Breast epithelium (tissue), 4 donors: Measurements from ENCODE around the gene SLC4A9. TPM values are rescaled to one million over a fixed set of nuclear protein-coding genes. Genes with fewer than 3 reads are reported as not detected.
A peak's percentile ranks its signal among the peaks of the same experiment; 100 is the strongest.

Source experiments
- DNase-seq, 2 donors: peaks; one replicate each; pipeline ENCODE4 v3.0.0-alpha.2; 2019; ENCODE audit warnings: low spot score in 2 of 2
- H3K27ac ChIP-seq, 2 donors: fragments of 200-600 bp; sonication (generic) in 1 of 2; one replicate each; pipeline ENCODE4 v1.5.1; 2016 to 2019; ENCODE audit warnings: mild to moderate bottlenecking in 1 of 2
- H3K27me3 ChIP-seq, 2 donors: fragments of 200-600 bp; sonication (generic) in 1 of 2; one replicate each; pipeline versions ENCODE4 v1.5.1 to v1.6.0; 2017 to 2019; ENCODE audit warnings: control low read depth in 1 of 2, mild to moderate bottlenecking in 1 of 2
- H3K36me3 ChIP-seq: fragments of 200-600 bp; one replicate; pipeline ENCODE4 v1.5.1; 2019
- H3K4me1 ChIP-seq, 2 donors: fragments of 200-600 bp; sonication (generic); one replicate each; pipeline ENCODE4 v1.5.1; 2016 to 2019; ENCODE audit warnings: control low read depth in 1 of 2
- H3K4me3 ChIP-seq, 3 donors: fragments of 200-600 bp; sonication (generic); 1 replicate in 2 of 3; 2 replicates in 1 of 3; pipeline ENCODE4 v1.5.1; 2016 to 2019; ENCODE audit warnings: mild to moderate bottlenecking in 3 of 3, moderate library complexity in 2 of 3
- H3K9me3 ChIP-seq, 2 donors: fragments of 200-600 bp; sonication (generic) in 1 of 2; one replicate each; pipeline ENCODE4 v1.5.1; 2016 to 2019; ENCODE audit warnings: control low read depth in 1 of 2
- POLR2A ChIP-seq: fragments of 450-650 bp; IDR thresholded peaks from one replicate; pipeline ENCODE4 v1.6.1; 2016; ENCODE audit warnings: antibody characterized with exemption, mild to moderate bottlenecking, moderate library complexity
- POLR2AphosphoS5 ChIP-seq, 3 donors: sonication (generic); formaldehyde crosslinking; IDR thresholded peaks; one replicate each; pipeline ENCODE4 v1.6.1; 2017; ENCODE audit warnings: antibody characterized with exemption in 3 of 3
- intact Hi-C: fragments of 100-400 bp; cut with DNase I; formaldehyde crosslinking; loops from one replicate; pipeline ENCODE4 v1.15.1; 2023; ENCODE audit warnings: low total_unique reads
- total RNA-seq, 3 donors: library from RNA; depleted of rRNA; stranded (reverse); fragments of >200 nt; gene quantifications; one replicate each; pipeline ENCODE4 v1.1.0, GENCODE V29; 2016
- TF ChIP-seq, protein P1 (sequence below), 3 donors: fragments of 450-650 bp; IDR thresholded peaks; one replicate each; pipeline ENCODE4 v1.5.1; 2016 to 2017; ENCODE audit warnings: antibody characterized with exemption in 3 of 3, mild to moderate bottlenecking in 3 of 3, moderate library complexity in 3 of 3

SLC4A9 gene
- total RNA-seq, 3 donors from 2014 or later, result not detected

DNA sequence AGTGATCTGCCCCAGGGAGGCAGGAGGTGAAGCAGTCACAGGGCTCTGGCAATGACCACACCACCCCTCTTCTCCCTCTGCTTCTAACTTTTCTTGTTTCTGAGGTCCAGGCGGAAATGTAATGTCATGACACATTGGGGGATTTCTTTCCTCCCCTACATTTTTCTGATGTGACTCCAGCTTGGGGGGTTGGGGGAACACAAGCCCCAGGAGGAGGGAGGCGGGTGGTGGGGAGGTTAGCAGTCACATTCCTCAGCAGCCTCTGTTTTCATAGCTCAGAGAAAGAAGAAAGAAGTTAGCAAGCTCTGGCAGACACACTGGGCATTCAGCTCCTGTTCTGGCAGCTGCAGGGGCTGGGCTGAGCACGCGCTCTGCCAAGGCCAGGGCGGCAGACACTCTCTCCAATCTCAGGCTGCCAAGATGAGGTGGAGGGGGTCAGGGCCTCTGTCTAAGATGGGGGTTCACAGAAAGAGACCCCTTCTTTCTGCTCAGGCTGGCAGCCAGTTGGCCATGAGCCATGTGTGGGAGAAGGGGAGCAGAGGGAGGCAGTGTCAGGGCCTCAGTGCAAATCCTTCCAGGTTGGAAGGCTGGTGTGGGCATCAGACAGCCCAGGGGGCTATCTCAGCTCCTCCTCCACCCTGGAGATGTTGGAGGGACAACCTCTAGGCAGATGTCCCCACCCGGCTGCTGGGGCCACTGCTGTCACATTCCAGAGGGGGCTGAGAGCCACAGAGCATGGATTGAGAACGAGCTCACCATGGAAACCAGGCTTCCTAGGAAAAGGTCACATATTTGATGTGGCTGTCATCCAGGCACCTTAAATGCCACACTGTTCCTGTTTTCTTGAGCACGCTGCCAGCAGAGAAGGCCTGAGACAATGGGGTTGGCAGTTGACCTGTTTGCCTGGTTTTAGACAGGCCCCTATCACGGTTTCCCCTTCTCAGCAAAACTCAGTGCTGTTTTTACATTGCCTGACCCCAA lies 37.0 kb upstream of the SLC4A9 start:
- H3K27ac ChIP-seq, result peak overlapping the region; percentile 87 to 96
- intact Hi-C loops, result no loop called here
- H3K9me3 ChIP-seq, result no peaks in the 10 kb centered on the region
- no peak overlapping the region for H3K4me3 ChIP-seq
- H3K27me3 ChIP-seq, result no peaks in the 10 kb centered on the region
- peaks cover 0 to 25% of the 10 kb centered on the region in 2 donors for H3K4me1 ChIP-seq
- TF ChIP-seq POLR2A (no peak), POLR2AphosphoS5 (IDR thresholded peaks at IDR 0.05) (peak in 2 of 3 donors; percentile 18 to 28)
- TF ChIP-seq, protein P1, sequence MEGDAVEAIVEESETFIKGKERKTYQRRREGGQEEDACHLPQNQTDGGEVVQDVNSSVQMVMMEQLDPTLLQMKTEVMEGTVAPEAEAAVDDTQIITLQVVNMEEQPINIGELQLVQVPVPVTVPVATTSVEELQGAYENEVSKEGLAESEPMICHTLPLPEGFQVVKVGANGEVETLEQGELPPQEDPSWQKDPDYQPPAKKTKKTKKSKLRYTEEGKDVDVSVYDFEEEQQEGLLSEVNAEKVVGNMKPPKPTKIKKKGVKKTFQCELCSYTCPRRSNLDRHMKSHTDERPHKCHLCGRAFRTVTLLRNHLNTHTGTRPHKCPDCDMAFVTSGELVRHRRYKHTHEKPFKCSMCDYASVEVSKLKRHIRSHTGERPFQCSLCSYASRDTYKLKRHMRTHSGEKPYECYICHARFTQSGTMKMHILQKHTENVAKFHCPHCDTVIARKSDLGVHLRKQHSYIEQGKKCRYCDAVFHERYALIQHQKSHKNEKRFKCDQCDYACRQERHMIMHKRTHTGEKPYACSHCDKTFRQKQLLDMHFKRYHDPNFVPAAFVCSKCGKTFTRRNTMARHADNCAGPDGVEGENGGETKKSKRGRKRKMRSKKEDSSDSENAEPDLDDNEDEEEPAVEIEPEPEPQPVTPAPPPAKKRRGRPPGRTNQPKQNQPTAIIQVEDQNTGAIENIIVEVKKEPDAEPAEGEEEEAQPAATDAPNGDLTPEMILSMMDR (IDR thresholded peaks at IDR 0.05), result no peak
- DNase-seq, result peak; percentile 60 to 79
- no peaks in the 10 kb centered on the region for H3K36me3 ChIP-seq

DNA sequence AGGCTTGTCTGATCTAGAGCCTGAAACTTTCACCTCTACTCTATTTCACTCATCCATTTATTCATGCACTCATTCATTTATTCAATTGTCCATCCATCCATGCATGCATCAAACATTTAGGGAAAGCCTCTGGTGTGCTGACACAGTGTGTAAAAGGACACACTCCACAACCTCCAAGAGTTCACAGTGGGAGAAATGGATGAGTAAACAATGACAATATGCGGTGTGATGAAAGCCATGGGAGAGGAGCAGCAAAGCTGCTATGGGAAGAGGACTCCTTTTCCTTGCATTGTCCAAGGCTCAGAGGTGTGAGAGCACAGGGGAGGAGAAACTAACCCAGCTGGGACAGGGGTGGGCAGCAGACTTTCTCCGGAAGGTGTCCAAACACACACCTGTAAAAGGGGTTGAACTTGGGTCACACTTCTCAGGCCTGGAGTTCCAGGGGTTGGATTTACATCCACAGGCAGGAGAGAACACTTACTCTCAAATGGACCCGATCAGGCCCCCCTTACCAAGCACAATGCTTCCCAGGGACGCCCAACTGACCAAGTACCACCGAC lies 35.9 kb upstream of the SLC4A9 start:
- H3K36me3 ChIP-seq, result no peaks in the 10 kb centered on the region
- peaks cover 0 to 25% of the 10 kb centered on the region in 2 donors for H3K4me1 ChIP-seq
- H3K4me3 ChIP-seq, result no peak overlapping the region
- no peaks in the 10 kb centered on the region for H3K9me3 ChIP-seq
- no peak for TF ChIP-seq POLR2A
- H3K27me3 ChIP-seq, result no peaks in the 10 kb centered on the region
- peak overlapping the region; percentile 87 to 96 for H3K27ac ChIP-seq
- no peak for DNase-seq
- intact Hi-C loops, result no loop called here

DNA sequence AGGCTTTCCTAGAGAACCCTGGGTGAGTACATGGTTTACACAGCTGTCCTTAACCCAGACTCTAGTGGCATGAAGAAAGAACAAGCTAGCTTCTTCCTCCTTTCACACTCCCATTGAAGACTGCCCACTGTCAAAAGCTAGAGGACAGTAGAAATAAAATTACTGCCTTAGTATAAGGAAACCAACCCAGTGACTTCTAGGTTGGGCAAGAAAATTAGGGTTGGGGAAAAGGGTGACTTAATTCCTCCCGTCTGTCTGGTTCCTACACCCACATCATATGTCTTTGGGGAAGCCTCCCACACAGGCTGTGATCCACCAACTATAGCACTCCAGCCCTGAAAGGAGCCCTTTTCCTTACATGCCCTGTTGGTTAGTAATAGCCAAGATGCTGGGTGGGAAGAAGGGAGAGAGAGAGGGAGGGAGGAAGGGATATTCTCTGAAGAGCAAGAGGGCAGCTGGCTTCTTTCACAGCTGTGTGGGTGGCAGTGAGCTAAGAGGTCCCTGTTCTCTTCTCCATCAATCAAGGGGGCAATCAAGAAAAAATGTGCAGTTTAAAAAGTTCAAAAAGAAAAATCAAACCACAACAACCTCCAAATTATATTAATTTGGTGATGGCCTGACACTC lies 35.3 kb upstream of the SLC4A9 start:
- Histone ChIP-seq H3K36me3 (no peaks in the 10 kb centered on the region), H3K4me3 (no peak overlapping the region), H3K27ac (peak overlapping the region; percentile 87 to 96), H3K4me1 (peaks cover 0 to 25% of the 10 kb centered on the region in 2 donors), H3K27me3 (no peaks in the 10 kb centered on the region), H3K9me3 (no peaks in the 10 kb centered on the region)
- DNase-seq, result no peak
- intact Hi-C loops, result no loop called here
- TF ChIP-seq POLR2A (no peak), POLR2AphosphoS5 (IDR thresholded peaks at IDR 0.05) (no peak)
- TF ChIP-seq, protein P1 (IDR thresholded peaks at IDR 0.05), result no peak

DNA sequence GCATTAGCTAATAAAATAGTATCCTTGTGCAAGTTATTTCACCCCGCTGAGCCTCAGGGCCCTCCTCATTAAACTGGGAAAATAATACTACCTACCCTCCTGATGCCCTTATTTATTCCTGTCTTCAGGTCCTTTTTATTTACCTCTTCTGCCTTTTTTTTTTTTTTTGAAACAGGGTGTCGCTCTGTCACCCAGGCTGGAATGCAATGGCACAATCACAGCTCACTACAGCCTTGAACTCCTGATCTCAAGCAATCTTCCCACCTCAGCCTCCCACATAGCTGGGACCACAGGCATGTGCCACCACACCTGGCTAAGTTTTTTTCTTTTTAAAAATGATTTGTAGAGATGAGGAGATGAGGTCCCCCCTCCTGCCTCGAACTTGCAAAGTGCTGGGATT lies 34.5 kb upstream of the SLC4A9 start:
- H3K27ac ChIP-seq, result no peak overlapping the region
- H3K9me3 ChIP-seq, result no peaks in the 10 kb centered on the region
- no peak for DNase-seq
- H3K27me3 ChIP-seq, result no peaks in the 10 kb centered on the region
- H3K4me3 ChIP-seq, result no peak overlapping the region
- peaks cover 0 to 25% of the 10 kb centered on the region in 2 donors for H3K4me1 ChIP-seq
- intact Hi-C loops, result no loop called here
- no peak for TF ChIP-seq POLR2A
- TF ChIP-seq, protein P1 (IDR thresholded peaks at IDR 0.05), result no peak
- TF ChIP-seq POLR2AphosphoS5 (IDR thresholded peaks at IDR 0.05), result no peak
- H3K36me3 ChIP-seq, result no peaks in the 10 kb centered on the region

DNA sequence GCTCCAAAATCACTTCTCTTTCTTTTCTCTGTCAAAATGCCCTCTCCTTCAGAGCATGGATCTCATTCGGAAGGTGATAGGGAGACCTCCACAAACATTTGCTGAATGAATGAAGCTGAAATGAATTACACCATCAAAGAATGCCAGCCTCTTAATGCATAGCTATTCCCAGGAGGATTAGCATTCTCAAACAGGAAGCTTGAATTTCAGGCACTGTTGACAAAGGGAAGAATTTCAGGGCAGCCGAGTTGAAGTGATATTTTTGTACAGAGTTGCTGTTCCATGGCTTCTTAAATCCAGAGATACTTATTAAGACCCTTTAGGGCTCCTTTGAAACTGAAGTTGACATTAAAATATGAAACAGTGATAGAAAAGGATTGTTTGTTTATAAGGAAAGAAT lies 32.4 kb upstream of the SLC4A9 start:
- TF ChIP-seq, protein P1 (IDR thresholded peaks at IDR 0.05), result no peak
- no peak for TF ChIP-seq POLR2A
- no peak for DNase-seq
- Histone ChIP-seq H3K9me3 (no peaks in the 10 kb centered on the region), H3K4me3 (no peak overlapping the region), H3K27ac (no peak overlapping the region), H3K27me3 (no peaks in the 10 kb centered on the region), H3K4me1 (peaks cover 0 to 19% of the 10 kb centered on the region in 2 donors), H3K36me3 (no peaks in the 10 kb centered on the region)
- intact Hi-C loops, result no loop called here
